GM19099 (cell line): ENCODE data around the gene SORBS2.

Experiments used
- POLR2A ChIP-seq: IDR thresholded peaks from 3 replicates; pipeline ENCODE4 v1.6.1; 2011; ENCODE audit warnings: low read depth; ENCODE audit not compliant: insufficient read length; ENCODE audit errors: extremely low read depth

SORBS2 gene, protein sequence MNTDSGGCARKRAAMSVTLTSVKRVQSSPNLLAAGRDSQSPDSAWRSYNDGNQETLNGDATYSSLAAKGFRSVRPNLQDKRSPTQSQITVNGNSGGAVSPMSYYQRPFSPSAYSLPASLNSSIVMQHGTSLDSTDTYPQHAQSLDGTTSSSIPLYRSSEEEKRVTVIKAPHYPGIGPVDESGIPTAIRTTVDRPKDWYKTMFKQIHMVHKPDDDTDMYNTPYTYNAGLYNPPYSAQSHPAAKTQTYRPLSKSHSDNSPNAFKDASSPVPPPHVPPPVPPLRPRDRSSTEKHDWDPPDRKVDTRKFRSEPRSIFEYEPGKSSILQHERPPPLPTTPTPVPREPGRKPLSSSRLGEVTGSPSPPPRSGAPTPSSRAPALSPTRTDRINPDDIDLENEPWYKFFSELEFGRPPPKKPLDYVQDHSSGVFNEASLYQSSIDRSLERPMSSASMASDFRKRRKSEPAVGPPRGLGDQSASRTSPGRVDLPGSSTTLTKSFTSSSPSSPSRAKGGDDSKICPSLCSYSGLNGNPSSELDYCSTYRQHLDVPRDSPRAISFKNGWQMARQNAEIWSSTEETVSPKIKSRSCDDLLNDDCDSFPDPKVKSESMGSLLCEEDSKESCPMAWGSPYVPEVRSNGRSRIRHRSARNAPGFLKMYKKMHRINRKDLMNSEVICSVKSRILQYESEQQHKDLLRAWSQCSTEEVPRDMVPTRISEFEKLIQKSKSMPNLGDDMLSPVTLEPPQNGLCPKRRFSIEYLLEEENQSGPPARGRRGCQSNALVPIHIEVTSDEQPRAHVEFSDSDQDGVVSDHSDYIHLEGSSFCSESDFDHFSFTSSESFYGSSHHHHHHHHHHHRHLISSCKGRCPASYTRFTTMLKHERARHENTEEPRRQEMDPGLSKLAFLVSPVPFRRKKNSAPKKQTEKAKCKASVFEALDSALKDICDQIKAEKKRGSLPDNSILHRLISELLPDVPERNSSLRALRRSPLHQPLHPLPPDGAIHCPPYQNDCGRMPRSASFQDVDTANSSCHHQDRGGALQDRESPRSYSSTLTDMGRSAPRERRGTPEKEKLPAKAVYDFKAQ (N-terminal part only)

GRCh38 chr4:185811509-185812364 is at the start of gene SORBS2:
SORBS2 (minus strand) TSS chr4:185812194; CDS start chr4:185690571, 121,623 bp downstream.
- TF ChIP-seq POLR2A = peak; percentile 20

GRCh38 chr4:185859111-185859510 is 47.1 kb upstream of the SORBS2 start:
- no peak for TF ChIP-seq POLR2A

DNA sequence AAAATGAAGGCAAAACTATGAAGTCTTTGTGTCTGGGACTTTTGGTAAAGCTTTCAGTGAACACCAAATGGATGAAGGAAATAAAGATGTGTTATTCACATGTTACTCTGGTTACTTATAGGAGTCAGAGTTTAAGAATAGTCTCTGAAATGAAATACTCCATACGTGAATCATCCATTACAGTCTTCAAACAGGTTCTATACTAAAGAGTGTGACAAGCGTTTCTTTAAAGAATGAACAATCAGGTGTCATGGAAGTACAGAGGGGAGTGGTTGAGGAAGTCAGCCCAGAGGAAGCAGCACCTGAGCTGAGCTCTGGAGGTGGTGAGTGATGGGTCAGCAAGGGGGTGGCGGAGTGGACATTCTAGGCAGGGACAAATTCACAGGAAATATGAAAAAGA is 41.8 kb upstream of the SORBS2 start:
- TF ChIP-seq POLR2A = no peak

- no peak for TF ChIP-seq POLR2A
Measured at GRCh38 chr4:185852961-185853360, 41.0 kb upstream of the SORBS2 start.

GRCh38 chr4:185849664-185850550 is 37.9 kb upstream of the SORBS2 start:
- TF ChIP-seq POLR2A = no peak

GRCh38 chr4:185847352-185848097 is 35.5 kb upstream of the SORBS2 start:
- TF ChIP-seq POLR2A = no peak

DNA sequence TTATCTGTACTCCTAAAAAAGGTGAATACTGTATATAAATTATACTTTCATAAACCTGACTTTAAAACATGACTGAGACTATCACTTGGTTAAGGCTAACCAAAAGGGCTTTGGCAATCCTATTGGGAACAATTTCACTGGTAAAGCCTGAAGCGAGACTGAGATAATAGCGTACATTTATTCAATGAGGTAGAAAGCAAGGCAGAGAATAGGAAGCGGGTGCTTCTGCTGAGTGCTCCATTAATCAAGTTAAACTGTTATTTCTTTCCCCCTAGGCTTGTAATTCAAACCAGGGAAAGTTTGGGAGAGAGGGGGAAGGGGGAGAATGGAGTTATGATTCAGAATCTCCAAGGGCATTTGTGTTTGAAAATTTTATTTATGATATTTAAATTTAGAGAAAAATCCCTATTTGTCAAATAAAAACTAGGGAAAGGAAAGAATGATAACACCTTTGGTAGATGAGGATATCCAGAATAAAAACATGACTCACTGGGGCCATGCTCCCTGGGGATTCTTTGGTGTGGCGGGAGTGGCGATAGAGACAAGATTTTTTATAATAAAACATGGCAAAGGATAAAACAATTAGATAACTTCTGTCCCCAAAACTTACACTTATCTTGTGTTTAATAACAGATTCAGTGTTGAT is 34.6 kb upstream of the SORBS2 start:
- TF ChIP-seq POLR2A = no peak

- TF ChIP-seq POLR2A = no peak
Measured at GRCh38 chr4:185845966-185846365, 34.0 kb upstream of the SORBS2 start.

DNA sequence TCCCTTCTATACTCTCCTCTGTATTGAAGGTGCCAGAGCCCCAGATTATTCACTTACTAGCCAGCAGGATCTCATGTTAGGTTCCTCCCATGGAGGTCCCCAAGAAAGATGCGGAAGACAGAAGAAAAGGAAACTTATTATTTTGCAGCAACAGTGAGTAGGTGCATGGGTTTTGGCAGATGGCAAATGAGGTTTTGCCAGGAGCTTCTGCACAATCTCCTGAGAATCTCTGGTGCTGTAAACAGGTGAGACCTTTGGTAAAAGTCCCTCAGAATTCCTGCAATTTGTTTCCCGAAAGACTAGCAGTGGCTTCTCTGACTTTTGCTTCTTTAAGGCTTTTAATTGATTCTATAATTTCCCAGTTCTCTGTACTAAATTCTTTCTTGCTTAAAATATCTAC is 29.5 kb upstream of the SORBS2 start:
- TF ChIP-seq POLR2A = no peak

DNA sequence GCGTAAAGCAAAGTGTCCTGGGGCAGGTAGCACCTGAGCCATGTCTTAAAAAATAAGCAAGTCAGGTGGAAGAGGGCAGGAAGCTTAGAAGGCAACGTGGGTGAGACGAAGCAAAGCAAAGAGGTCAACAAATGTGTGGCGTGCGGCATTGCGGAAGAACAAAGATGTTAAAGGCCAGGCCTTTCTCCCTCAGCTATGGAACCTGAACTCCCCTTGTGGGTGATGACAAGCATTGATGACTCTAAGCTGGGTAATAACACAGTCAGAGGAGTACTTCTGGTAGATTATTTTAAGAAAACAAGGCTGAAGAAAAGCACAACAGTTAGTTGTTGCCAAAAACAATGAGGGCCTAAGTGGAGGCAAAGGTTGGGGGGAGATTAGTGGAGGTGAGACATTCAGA is 29.0 kb upstream of the SORBS2 start:
- TF ChIP-seq POLR2A = no peak

- no peak for TF ChIP-seq POLR2A
Measured at GRCh38 chr4:185840201-185840600, 28.2 kb upstream of the SORBS2 start.

DNA sequence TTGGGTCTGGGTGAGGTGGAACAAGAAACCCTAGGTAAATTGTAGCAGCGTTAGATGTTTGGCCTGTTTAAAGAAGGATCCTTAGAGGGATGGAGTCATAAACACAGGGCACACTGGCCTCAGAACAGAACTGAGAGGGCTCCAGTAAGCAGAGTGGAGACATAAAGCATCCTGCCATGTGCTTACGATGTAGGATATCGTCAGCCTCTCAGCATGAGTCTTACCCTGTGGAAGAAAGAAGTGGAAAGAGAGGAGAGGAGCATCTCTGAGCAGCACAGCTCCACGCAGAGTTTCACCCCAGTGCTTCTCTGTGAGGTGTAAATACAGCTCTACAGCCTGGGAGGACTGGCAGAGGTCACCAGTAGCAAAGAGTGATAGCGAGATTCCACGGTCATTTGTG is 27.8 kb upstream of the SORBS2 start:
- TF ChIP-seq POLR2A = no peak
